ENCODE results near the gene ZNF784.

ZNF784 gene

DNA sequence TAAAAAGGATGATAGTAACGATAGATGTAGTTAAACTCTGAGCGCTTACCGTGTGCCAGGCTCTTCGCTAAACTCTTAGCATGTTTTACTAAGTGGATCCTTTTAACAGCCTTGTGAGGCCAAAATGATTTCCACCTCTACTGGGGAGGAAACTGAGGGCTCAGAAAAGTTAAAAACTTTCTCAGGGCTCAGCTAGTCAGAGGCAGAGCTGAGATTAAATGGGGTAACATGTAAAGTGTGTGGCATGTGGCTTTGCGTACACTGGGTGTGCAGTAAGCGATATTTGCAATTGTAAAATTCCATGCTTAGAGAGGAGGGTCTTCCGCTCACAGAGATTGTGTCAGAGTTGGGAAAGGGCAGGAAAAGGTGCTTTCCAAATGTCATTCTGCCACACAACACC, 32.2 kb upstream of the ZNF784 start:
- no peak for DNase-seq

DNA sequence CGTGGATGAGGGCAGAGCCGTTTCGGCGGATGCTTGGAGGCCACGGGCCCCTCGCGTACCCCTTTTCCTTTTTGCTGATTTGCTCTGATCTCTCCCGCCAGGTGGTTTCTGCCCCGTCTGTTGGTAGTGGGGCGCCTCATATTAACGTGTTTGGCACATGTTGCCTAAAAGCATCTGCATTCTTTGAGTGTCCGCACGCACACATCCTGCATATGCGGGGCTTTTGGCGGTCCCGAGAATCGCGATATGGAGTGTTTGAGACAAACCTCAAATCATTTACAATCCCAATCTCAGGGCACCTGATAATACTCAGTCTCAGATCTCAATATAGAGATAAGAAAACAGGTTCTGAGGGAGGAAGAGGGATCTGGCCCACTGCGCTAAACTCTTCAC, 31.3 kb upstream of the ZNF784 start:
- DNase-seq: no peak

DNA sequence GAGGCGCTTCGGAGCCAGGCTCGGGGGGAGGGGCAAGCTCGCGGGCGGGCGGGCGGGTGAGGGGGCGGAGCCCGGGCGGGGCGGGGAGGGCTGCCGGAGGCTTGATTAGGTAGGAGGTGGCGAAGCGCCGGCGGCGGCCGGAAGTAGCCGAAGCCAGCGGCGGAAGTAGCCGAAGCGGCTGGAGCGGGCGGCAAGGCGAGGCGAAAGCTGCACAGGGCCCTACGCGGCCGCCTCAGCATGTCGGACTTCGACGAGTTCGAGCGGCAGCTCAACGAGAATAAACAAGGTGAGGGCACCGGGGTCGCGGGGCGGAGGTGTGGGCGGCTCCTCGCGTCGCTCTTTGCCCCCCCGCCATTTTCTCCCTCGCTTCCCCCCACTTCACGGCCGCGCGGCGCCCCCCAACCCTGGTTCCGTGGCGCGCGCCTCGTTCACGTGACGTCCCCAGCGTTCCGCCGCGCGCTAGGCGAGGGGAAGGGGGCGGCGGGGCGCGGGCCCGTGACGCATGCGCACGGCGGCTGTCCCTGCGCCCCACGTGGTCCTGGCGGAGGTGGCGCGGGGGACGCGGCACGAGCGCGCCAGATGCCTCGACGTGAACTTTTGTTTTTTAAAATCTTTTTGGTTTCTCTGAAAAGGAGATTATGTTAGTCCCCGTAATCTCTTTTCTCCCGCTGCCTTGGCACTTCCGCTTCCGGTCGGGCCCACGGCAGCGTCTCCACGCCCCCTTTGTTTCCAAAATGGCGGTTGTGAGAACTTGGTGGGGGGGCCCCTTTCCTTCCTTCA, 30.7 kb upstream of the ZNF784 start, which contains the start of gene U2AF2:
Gene U2AF2 (plus strand): TSS at position 168 of the 780 bp plus-strand sequence. CDS start 70 bp downstream, at position 238.
- DNase-seq: peak; percentile 97

DNA sequence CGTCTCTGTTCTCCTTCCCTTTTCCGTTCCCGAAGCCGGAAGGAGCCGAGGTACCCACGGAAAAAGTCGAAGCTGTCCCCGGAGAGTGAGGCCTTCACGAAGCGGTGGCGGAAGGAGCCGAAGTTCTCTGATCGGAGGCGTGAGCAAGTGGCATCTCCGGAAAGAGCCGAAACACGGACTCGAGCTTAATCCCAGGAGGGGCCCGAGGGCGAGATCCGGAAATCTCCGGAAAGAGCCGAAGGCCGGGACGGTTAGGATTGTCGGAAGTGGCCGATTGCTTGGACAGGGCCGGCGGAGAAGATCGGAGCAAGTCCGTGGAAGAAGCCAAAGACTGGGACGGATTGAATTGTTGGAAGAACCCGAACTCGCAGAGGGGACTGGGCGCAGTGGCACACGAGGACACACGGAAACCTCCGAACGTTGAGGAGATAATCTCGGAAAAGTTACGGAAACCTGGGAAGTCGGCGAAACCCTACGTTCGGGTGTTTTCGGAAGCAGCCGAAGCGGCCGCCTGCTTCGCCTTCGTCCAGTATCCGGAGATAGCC, 30.0 kb upstream of the ZNF784 start:
- DNase-seq: peak; percentile 99

DNA sequence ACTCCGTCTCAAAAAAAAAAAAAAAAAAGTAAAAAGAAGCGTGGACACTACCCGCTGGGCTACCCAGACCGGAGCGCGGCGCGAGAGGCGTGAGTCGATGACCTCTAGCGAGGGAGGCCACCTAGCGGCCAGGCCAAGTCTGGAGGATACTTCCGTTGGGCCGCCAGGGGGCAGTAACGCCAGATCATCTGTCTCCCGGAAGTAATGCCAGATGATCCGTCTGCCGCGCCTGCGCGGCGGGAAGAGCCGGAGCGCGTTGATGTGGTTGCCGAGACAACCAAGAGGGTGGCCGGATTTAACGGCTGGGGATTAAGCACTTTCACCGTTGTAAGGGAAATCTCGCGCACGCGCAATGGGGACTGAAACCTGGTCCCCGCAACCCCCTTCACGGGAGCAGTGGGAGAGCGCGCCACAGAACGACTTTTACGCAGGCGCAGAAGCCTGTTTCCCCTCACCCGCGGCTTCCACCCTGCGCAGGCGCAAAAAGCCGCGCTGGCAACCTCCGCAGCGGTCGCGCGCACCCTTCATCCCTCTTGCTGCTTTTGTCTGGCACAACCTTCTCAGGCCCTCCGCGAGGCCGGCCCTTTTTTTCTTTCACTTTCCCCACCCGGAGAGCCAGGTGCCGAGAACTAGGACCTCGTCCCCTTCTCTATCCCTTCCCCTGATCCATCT, 29.4 kb upstream of the ZNF784 start:
- DNase-seq: peak; percentile 98

DNA sequence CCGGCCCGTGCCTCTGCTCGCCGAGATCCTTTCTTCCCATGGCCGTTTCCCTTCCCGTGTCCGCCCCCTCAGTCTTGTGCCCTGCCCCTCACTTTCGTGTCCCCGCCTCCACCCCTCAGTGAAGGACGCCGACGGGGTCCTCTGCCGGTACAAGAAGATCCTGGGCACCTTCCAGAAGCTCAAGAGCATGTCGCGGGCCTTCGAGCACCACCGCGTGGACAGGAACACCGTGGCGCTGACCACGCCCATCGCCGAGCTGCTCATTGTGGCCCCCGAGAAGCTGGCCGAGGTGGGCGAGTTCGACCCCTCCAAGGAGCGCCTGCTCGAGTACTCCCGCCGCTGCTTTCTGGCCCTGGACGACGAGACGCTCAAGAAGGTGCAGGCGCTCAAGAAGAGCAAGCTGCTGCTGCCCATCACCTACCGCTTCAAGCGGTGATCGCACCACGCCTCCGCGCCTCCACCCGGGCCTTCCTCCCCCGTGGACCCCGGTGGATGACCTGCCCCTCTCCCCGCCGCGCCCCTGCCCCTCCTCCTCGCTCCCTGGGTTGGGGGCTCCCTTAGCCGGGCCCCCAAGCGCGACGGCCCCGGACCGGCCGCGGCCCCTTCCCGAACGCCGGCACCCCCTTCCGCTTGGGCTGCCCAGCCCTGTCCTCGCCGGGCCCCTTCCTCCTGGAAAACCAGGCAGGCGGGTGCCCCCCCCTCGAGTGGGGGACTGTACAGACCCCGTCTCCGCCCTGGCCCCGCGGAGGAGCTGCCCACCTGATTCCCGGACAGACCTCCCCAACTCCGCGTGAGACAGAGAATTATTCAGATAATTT, 28.2 kb upstream of the ZNF784 start:
- no peak for DNase-seq

DNA sequence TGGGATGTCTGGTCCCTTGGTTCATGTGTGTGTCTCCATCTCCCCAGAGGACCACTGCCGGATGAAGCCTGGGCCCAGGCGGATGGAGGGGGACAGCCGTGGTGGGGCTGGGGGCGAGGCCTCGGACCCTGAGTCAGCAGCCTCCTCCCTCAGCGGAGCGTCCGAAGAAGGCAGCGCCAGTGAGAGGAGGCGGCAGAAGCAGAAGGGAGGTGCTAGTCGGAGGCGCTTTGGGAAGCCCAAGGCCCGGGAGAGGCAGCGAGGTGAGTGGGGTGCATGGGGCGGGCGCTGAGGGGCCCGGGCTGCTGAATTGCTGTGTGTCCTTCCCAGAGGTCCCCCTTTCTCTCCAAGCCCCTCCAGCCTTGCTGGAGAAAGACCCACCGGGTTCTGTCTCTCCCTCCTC, 26.9 kb upstream of the ZNF784 start:
- DNase-seq: no peak

DNA sequence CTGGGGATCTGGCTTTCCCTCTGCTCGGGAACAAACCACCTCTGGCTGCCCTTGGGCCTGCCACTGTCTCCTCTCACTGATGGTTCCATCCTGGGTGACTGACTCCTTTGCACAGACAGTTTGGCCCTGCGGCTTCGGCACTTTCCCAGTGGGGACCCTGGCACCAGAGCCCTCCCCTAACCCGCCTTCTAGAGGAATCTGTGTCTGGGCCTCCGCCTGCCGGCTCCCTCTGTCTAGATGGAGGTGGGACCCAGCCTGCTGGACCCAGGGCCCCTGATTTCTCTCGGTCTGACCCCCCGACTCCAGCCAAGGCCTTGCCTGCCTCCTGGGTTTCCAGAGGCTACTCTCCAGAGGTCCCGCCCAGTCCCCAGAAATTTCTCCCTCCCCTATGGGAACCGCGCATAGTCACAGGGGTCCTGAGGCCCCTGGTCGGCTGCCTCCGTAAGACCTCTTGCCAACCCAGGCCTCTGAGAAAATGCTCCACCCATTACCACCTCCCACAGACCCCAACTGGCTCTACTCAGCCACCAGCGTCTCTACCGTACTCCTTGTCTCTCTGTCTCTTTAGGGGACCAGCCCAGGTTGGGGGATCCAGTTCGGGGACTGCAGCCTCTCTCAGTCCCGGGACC, 26.4 kb upstream of the ZNF784 start:
- no peak for DNase-seq

DNA sequence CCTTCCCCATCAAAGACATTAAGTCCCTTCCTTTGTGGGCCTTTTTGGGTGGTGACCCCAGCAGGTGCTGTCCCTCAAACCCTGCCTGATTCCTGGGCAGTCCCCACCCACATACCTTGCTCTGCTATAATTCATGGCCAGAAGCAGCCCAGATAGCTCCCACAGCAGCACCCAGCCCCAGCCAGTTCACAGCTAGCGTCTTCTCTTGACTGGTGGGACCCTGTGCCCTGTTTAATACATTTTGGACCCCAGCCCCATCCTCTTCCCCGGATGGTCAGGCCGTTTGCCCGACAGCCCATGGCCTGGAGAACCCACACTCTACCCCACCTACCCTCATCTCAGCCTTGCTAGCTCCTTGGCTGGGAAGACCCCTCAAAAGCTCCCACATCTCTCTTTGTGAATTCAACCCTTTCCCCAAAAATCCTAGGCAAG, 25.8 kb upstream of the ZNF784 start:
- DNase-seq: no peak

DNA sequence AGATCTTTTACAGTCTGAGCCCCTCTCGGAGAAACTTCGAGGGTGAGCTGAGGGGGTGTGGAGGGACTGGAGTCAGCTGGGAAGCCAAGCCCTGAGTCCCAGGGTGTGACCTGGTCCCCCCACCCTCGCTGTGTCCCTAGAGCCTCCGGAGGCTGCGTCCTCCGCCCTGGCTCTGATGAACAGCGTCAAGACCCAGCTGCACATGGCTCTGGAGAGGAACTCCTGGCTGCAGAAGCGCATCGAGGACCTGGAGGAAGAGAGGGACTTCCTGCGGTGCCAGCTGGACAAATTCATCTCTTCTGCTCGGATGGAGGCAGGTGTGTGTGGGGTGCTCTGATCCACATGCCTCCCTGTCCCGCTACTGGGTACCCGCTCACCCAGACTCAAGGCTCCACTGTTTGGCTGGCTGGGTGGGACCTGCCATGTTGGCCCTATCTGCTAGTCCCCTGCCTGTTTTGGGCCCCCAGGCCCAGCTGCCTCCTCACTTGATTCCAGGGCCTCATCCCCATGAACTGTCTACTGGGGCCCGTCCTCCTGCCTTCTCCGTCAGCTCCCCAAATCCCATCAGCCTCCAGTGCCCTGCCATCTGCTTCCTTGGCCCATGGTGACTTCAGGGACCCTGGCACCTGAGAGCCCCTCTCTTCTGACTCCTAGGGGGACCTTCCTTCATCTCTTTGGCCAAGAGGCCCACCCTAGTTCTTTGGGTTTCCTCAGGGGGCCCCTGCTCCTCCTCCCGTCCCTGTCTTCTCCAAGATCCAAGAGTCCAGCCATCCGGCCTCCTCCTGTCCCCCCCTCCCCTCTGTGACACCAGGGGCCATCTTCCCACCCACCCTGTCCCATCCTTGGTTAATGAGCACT, 25.1 kb upstream of the ZNF784 start:
- DNase-seq: no peak

DNA sequence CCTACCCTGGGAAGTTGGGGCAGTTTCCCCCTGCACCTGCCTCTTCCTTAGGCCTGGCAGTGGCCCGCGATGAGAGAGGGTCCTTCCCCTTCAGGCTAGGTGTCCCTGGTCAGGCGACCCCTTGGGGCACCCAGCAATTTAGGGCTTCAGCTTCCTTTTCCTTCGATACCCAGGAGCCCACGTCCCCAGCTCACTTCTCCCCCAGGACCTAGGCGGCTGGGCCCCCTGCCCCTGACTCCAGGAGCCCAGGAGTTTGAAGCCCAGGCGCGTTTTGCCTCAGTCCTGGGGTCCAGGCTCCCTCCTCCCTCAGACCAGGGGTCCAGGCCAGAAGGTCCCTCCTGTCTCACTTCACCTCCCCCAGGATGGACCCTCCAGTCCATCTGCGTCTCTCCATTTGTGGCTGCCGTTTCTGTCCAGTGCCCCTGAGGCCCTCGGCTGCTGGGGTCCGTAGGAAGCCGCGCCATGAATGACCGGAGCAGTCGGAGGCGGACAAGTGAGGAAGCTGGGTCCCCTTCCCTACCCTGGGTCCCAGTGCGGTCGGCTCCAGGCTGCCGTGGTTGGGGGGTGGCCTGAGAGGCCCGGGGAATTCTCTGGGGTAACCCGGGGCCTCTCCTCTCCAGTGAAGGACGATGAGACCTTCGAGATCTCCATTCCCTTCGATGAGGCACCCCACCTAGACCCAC, 24.4 kb upstream of the ZNF784 start:
- DNase-seq: no peak

DNA sequence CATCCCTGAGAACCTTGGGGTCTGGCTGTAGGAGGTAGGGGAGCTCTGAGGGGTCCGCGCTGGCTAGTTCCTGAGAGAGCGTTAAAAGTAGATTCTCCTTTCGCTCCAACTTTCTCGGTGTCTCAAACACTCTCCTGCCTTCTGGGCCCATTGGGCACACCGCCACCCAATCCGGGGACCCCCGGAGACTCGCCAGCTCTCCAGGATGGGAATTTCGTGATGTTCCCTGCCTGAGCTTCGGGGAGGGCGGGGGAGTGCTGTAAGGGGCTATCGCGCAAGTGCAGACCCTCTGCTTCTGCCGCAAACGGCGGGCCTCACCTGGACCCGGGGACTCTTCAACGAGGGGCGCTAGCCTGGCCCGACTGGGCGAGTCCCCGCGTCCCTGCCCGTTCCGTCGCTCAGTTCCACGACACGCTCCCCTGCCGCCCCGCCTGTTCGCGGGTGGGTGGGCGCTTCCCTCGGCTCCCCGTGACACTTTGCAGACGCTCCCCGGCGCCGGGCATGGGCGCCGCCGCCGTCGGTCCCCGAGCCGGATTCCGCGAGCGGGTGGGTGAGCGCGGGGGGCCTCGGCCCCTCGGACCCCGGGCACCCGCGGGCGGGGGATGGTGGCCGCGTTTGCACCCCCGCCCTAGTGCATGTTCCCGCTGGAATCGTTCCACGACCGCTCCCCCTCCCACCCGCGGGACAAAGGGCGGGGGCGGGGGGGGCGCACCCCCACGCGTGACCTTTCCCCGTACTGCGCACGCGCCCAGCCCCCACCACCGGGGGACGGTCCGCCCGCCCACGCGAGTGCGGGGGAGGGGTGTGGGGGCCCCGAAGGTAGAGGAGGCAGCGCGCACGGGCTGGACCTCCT, 23.6 kb upstream of the ZNF784 start, which contains the start of gene CCDC106:
Gene CCDC106 (plus strand): TSS at position 481 of the 853 bp plus-strand sequence. CDS start 835 bp downstream, outside the sequence.
- DNase-seq: peak; percentile 61 to 72

DNA sequence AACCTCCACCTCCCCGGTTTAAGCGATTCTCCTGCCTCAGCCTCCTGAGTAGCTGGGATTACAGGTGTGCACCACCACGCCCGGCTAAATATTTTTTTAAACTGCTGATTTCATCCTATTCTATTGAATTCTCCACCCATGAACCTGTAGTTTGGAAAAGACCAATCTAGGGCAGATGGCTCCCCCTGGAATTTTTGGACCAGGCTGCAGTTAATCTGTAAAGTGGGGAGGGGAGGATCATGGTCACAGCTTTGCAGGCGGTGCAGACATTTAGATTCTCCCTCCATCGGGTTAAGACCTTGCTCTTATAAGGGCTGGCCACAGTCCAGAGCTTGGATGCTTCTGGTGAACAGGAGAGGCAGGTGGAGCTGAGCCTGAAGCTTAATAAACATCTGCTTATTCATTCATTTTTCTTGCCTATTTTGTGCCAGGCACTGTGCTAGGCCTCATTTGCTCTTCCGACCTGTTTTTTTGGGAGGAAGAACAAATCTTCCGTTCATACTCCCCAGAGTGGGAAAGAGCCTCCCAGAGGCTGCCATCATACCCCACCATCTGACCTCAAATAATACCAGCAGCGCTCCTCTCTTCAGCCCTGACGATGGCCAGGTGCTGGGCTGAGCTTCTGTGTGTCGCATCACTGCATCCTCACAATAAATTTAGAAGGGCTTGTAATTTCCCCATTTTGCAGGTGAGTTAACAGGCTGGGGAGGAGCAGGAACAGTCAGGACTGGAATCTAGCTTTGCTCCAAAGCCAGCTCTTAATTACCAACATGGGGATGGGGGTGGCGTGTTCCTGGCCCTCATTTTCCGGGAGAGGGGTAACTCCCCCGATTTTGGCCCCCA, 22.7 kb upstream of the ZNF784 start:
- no peak for DNase-seq

DNA sequence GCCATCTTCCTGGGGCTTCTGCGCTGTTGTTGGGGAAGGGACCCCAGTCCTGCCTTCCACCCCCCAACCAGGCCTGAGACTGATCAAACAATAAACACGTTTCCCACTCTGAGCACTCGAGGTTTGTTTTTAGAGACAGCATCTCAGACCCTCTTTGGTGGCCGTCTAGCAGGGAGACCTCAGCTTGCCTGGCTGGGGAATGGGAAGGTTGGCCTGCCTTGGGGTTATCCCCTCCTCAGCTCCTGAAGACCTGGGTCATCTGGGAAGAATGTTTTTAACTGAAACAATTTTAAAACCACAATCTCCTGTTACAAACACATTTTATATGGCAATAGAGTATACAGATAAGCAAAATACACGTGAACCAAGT, 21.1 kb upstream of the ZNF784 start:
- DNase-seq: no peak

DNA sequence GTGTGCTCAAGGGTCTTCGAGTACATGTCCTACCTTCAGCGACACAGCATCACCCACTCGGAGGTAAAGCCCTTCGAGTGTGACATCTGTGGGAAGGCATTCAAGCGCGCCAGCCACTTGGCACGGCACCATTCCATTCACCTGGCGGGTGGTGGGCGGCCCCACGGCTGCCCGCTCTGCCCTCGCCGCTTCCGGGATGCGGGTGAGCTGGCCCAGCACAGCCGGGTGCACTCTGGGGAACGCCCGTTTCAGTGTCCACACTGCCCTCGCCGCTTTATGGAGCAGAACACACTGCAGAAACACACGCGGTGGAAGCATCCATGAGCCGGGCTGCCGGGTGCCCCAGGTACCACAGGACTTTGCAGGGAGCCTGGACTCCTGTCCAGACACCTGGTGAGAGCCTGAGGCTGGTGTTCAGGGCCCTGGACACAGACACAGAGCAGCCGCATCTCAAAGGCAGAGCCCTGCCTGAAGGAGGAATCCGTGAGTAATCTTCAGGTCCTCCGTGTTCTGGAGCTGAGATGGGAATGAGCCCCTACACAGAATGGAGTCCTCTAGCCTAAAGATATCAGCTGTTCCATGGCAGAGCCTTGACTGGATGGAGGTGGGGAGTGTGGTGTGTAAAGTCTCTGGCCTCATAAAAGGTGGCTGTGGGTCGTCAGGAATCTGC, 20.6 kb upstream of the ZNF784 start:
- no peak for DNase-seq

DNA sequence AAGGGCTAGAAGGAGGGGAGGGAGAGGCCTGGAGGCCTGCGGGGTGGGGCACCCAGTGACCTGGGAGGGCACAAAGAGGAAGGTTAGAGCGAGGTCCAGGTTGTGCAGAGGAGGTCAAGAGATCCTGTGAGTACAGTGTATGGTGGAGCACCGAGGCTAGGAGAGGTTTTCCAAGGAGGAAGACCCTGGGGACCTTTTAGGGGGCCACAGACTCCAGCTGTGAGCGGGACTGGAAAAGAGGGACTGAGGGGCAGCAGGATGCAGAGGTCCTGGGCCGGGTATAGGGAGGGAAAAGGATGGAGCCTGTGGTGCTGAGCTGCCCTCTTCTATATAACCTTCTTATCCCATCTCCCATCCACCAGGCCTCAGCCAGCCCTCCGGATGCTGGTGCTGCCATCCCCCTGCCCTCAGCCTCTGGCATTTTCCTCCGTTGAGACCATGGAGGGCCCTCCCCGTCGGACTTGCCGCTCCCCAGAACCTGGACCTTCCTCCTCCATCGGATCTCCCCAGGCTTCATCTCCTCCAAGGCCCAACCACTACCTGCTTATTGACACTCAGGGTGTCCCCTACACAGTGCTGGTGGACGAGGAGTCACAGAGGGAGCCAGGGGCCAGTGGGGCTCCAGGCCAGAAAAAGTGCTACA, 19.9 kb upstream of the ZNF784 start:
- no peak for DNase-seq

DNA sequence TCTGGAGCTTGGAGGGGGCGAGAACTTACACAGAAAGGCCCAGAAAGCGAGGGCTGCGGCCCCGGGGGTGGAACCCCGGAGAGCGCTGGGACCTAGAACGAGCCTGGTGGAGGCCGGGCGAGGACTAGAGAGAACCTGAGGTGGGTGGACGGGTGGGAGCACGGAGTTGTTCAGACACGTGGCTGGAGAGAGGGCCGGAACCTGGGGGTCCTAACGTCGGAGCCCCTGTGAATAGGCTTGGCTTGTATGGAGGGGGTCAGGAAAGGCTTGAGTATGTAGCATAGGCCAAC, 19.5 kb upstream of the ZNF784 start:
- DNase-seq: no peak

Measured in activated T-cell treated with anti-CD3 and anti-CD28 coated beads, Interleukin-2, amount 50 U/mL, for 48 hours (primary cell).